ENCODE results near the gene DDI1.
"Not testable (repeated sequence)": the region's sequence is repeated elsewhere in the genome, so short reads cannot be mapped to it uniquely, and the experiment has no call there.

DDI1 gene

DNA sequence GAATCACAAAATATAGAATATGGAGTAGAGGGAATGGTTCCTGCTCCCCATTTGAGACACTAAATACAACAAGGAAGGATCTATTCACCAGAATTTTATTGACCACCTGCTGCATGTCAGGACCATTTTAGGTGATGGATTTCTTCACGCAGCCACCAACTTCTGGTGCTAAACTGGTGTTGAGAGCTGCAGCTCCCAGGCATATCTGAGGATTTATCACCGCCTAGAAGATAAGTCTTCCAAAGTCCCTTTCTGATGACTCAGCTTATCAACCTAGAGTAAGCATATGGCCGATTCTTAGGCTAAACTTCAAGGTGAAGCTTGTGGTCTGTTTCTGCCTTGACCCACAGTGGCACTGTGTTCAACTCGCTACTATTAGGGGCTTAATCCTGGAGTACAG, 6.7 kb downstream of the DDI1 start:
- no peak for DNase-seq

DNA sequence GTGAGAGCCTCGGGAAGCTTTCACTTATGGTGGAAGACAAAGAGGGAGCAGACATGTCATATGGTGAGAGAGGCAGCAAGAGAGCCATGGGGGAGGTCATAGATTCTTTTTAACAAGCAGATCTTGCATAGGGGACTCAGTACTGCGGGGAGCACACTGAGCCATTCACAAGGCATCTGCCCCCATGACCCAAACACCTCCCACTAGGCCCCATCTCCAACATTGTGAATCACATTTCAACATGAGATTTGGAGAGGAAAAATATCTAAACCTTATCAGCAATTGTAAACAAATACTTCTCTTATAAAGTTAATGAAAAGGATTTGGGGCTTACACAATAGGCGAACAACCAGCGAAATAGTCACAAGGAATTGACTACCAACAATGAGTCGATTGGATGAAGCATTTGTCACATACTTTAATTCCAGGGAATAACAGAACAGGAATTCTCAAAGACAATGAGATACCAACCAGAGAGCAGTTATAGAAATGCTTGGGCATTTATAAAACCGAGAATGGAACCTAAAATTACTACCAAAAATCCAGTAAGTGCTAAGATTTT, 7.3 kb downstream of the DDI1 start:
- no peak for DNase-seq

DNA sequence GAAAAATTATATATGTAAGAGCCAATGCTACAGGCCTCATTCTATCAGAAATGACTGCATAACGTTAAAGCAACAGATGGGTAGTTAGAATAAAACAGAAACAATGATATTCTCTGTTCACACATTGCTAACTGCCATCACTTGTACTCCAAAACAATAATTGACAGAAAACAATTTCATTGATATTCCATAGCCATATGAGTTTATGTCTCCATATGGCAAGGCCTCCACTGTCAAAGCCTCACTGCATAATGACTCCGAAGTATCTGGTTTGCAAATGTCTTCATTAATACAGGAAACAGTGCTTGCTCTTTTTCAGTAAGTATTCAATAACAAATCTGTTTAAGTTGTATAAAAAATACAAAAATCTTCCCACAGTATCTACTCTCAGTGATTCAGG, 9.9 kb downstream of the DDI1 start:
- DNase-seq: no peak

GRCh38 chr11:104046858-104047257, 10.4 kb downstream of the DDI1 start:
- DNase-seq: not testable (repeated sequence)

- no peak for DNase-seq
These were observed 12.7 kb downstream of the DDI1 start for GRCh38 chr11:104049116-104049515.

DNA sequence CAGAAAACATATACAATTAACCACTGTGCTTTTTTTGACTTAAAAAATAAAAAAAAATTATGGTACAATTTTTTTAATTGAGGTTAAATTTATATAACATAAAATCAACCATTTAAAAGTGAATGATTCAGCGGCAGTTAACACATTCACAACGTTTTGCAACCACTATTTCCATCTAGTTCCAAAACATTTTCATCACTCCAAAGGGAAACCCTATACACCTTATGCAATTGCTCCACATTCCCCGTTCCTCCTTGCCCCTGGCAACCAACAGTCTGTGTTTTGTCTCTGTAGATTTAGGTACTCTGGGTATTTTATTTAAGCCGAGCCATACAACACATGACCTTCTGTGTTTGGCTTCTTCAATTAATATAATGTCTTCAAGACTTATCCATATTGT, 15.3 kb downstream of the DDI1 start:
- no peak for DNase-seq

- no peak for DNase-seq
These were observed 17.5 kb downstream of the DDI1 start for GRCh38 chr11:104053743-104054478.

- DNase-seq: no peak
These were observed 18.6 kb downstream of the DDI1 start for GRCh38 chr11:104054911-104055529.

DNA sequence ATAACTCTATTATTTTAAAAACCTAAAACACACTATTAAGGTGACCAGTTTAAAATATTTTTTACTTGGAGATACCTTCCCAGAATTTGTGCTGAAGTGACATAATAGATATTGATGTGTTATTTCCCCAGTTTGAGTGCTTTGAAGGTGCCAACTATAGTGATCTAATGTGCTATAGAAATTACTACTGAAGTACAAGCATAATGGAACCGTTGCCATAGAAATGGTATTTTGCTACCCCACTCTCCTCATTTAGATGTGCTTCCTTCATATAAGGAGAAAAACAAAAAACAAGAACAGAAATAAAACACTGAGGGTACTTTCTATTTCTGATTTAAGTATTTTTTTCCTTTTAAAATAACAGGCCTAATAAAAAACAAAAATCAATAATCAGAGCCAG, 19.2 kb downstream of the DDI1 start:
- no peak for DNase-seq

DNA sequence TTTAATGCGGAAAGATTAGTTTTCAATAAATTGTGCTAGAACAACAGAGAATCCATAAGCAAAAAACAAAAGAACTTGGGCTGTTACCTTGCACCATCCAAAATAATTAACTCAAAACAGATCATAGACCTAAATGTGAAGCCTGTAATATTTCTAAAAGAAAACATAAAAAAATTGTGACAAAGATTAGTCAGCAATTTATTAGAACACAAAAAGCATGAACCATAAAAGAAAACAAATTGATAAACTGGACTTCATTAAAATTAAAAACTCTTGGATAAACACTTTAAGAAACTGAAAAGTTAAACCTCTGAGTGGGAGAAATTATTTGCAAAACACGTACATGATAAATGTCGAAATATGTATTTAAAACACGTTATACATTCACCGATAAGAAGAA, 21.5 kb downstream of the DDI1 start:
- DNase-seq: no peak

GRCh38 chr11:104058680-104059079, 22.2 kb downstream of the DDI1 start:
- no peak for DNase-seq

DNA sequence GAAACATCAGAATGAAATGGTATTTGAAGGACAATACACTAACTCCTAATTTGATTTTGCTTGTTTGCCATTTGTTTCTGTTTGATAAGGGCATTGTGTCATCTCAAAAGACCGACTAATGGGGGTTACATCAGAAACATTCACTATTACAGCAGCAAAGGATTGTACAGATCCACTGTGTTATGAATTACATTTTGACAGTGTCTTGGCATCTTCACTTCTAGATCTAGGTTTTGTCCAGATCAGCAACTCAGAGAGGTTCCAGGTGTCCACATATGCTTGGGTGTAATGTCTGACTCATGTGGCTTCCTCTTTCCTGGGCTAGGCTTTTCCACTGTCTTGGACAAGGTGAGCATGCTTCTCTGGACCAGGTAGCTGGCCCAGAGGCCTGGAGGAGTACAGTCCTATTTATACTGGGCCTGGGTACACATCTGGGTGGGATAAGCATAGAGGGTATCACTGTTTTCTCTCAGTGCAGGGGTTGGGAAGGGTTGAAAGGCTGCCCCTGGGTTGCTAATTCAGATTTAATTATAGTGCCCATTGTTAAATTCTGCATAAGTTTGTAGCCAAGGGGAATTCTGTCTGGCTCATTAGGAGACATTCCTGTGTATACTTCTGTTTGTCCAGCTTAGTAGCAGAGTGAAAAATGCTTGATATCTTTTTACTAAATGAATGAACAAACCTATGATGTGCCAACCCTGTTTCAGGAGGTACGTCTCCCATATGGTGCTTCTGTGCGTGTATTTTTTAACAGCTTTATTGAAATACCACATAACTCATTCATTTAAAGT, 23.8 kb downstream of the DDI1 start:
- no peak for DNase-seq

DNA sequence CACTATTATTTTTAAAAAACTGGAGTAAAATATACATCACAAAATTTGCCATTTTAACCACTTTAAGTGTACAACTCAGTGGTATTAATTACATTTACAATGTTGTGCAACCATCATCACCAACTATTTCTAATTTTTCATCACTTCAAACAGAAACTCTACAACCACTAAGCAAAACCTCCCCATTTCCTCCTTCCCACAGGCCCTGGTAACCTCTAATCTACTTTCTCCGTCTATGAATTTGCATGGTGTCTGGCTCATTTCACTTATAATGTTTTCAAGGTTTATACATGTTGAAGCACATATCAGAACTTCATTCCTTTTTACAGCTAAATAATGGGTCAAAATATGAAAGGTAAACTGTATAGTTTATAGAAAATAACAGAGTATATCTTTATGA, 24.4 kb downstream of the DDI1 start:
- no peak for DNase-seq

DNA sequence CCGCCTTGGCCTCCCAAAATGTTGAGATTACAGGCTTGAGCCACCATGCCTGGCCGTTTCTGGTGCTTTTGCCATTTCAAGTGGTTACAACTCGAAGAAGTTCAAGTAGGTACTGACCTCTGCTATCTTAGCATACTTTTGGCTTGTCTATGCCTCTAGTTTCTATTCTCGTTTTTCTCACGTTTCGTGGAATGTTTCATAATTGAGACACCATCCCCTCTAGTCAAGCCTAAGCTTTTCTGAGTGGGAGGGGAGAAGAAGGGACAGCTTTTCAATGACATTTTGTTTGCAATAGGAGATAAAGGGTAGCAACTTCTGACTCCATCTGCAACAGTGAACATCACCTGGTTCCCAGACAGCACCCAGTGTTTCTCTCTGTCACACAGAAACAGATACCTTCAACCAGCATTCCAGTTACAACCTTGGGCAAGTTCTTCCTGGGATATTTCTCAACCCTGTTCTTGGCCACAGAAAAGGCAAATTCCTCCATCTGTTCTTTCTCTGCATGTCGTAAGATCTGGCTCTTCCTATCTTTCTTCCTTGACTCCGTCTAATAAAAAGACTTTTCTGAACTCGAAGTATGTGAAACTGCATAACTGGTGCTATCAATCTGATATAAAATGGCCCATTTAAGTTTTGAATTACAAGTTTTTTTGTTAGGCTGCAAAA, 25.5 kb downstream of the DDI1 start:
- no peak for DNase-seq

- no peak for DNase-seq
These were observed 27.7 kb downstream of the DDI1 start for GRCh38 chr11:104064034-104064630.

DNA sequence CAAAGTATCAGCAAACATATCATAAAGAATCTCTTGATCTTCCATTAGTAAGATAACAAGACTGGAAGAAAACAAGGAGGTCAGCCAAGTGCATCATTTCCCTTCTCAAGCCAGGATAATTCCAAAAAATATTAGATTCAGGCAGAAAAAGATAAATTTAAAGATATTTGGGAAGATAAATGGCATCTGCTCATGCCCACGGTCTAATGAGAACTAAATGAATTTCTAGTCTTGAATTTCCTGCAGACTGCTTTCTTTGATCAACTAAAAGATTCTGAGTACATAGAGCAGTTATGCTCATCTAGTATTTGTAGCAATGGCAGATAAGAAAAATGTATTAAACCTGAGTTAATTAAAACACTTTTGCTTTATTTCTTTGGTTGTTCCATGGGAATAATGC, 31.1 kb downstream of the DDI1 start:
- DNase-seq: no peak

- no peak for DNase-seq
These were observed 37.7 kb downstream of the DDI1 start for GRCh38 chr11:104073950-104074705.

- no peak for DNase-seq
These were observed 38.7 kb downstream of the DDI1 start for GRCh38 chr11:104075091-104075490.

- DNase-seq: no peak
These were observed 39.3 kb downstream of the DDI1 start for GRCh38 chr11:104075706-104076105.

DNA sequence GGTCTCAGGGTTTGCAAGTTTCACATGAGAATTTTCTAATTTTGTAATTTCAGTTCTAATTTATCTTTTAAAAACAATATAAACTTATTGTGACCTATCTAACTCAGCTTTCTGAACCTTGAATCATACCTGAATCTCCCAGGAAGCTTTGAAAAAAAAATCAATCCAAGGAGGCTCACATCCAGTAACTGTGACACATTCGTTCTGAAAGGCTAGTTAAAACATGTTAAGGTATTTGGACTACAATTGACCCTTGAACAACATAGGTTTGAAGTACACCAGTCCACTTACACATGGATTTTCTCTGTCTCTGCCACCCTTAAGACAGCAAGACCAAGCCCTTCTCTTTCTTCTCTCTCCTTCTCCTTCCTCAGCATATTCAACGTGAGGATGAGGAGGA, 40.0 kb downstream of the DDI1 start:
- no peak for DNase-seq

DNA sequence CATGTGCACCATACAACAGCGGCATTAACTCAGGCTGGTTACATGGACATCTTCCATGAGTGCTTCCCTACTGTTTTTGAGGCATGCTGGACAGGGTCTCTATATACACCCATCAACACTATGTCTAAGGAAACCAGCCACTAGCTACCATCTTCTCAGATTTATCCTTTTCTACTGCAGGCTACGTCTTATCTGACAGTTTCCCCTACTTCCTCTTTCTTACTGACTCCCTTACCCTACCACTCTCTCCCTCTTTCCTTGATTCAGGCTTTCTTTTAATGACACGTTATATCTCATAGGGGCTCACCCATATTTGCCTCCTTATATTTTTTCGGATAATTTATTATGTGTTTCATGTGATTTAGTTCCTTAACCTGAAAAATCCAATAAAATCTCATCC, 41.8 kb downstream of the DDI1 start:
- DNase-seq: no peak

GRCh38 chr11:104078995-104079394, 42.6 kb downstream of the DDI1 start:
- DNase-seq: no peak
